Measurements from ENCODE around the gene LRRC52.

The LRRC52 gene

GRCh38 chr1:165533254-165533653 is 10.5 kb upstream of the LRRC52 start:
- TF ChIP-seq CTCF (IDR thresholded peaks at IDR 0.05; ENCODE audit: insufficient read depth, low read length, missing control alignments) = no peak
- no peak for DNase-seq (ENCODE audit: low read depth, low spot score)
- ChIA-PET CTCF (no interaction called here), POLR2A (no interaction called here)
- H3K4me3 ChIP-seq (ENCODE audit: low read depth, low read length) = no peak overlapping the region

GRCh38 chr1:165536016-165536415 is 7.8 kb upstream of the LRRC52 start:
- CTCF ChIA-PET = no interaction called here
- TF ChIP-seq CTCF (IDR thresholded peaks at IDR 0.05; ENCODE audit: insufficient read depth, low read length, missing control alignments) = no peak
- H3K4me3 ChIP-seq (ENCODE audit: low read depth, low read length) = no peak overlapping the region
- no peak for DNase-seq (ENCODE audit: low read depth, low spot score)
- POLR2A ChIA-PET = no interaction called here

GRCh38 chr1:165537356-165538109 is 6.3 kb upstream of the LRRC52 start:
- TF ChIP-seq CTCF (IDR thresholded peaks at IDR 0.05; ENCODE audit: insufficient read depth, low read length, missing control alignments) = no peak
- H3K4me3 ChIP-seq (ENCODE audit: low read depth, low read length) = no peak overlapping the region
- ChIA-PET POLR2A (no interaction called here), CTCF (no interaction called here)
- no peak for DNase-seq (ENCODE audit: low read depth, low spot score)

GRCh38 chr1:165539306-165539705 is 4.5 kb upstream of the LRRC52 start:
- no peak for TF ChIP-seq CTCF (IDR thresholded peaks at IDR 0.05; ENCODE audit: insufficient read depth, low read length, missing control alignments)
- CTCF ChIA-PET = no interaction called here
- DNase-seq (ENCODE audit: low read depth, low spot score) = no peak
- POLR2A ChIA-PET = no interaction called here
- H3K4me3 ChIP-seq (ENCODE audit: low read depth, low read length) = no peak overlapping the region

- POLR2A ChIA-PET = no interaction called here
- CTCF ChIA-PET = no interaction called here
- TF ChIP-seq CTCF (IDR thresholded peaks at IDR 0.05; ENCODE audit: insufficient read depth, low read length, missing control alignments) = no peak
- no peak for DNase-seq (ENCODE audit: low read depth, low spot score)
- H3K4me3 ChIP-seq (ENCODE audit: low read depth, low read length) = no peak overlapping the region
These were observed 3.9 kb upstream of the LRRC52 start for GRCh38 chr1:165539908-165540307.

GRCh38 chr1:165542015-165542631 is 1.7 kb upstream of the LRRC52 start:
- ChIA-PET CTCF (no interaction called here), POLR2A (no interaction called here)
- no peak overlapping the region for H3K4me3 ChIP-seq (ENCODE audit: low read depth, low read length)
- DNase-seq (ENCODE audit: low read depth, low spot score) = no peak
- TF ChIP-seq CTCF (IDR thresholded peaks at IDR 0.05; ENCODE audit: insufficient read depth, low read length, missing control alignments) = no peak

Data from AG04449 (cell line).